HFFc6 (cell line): Measurements from ENCODE around the gene SLX4. TPM values are rescaled to one million over a fixed set of nuclear protein-coding genes. Genes with fewer than 3 reads are reported as not detected.

Experiments
- DNase-seq: peaks from one replicate; pipeline ENCODE4 v3.0.0-alpha.2; 2018
- H3K27ac Mint-ChIP-seq: 2 replicates; pipeline ENCODE4 v1.8.0; 2020; ENCODE audit warnings: mild to moderate bottlenecking, mixed read lengths
- H3K27me3 Mint-ChIP-seq: 2 replicates; pipeline ENCODE4 v1.8.0; 2021; ENCODE audit warnings: mild to moderate bottlenecking, moderate library complexity, mixed read lengths; ENCODE audit not compliant: insufficient read depth
- H3K36me3 Mint-ChIP-seq: 2 replicates; pipeline ENCODE4 v1.8.0; 2021; ENCODE audit warnings: low read depth, mixed read lengths
- H3K4me1 Mint-ChIP-seq: 2 replicates; pipeline ENCODE4 v1.8.0; 2020; ENCODE audit warnings: low read depth, mixed read lengths
- H3K4me3 Mint-ChIP-seq: 2 replicates; pipeline ENCODE4 v1.8.0; 2020; ENCODE audit warnings: mild to moderate bottlenecking, moderate library complexity, mixed read lengths
- H3K9me3 Mint-ChIP-seq: 2 replicates; pipeline ENCODE4 v1.8.0; 2020; ENCODE audit warnings: mild to moderate bottlenecking, mixed read lengths
- total RNA-seq, 6 experiments: library from RNA; stranded (reverse); fragmentation: NEBNext Ultra II Directional; extraction: Animal tissue kit (Norgen Biotek cat#: 25700); gene quantifications; 2 replicates in 1 of 6; 3 replicates in 5 of 6; pipeline ENCODE4 v1.2.3, GENCODE V29; 2021
- TF ChIP-seq, protein P1 (sequence below): fragments of 200-600 bp; sonication (generic); IDR thresholded peaks from 2 replicates; pipeline ENCODE4 v1.5.0; 2021; ENCODE audit warnings: antibody characterized with exemption, mild to moderate bottlenecking

Gene SLX4
- total RNA-seq, 6 experiments from 2014 or later: 6.8 to 8.2 (median 7.2) TPM

DNA sequence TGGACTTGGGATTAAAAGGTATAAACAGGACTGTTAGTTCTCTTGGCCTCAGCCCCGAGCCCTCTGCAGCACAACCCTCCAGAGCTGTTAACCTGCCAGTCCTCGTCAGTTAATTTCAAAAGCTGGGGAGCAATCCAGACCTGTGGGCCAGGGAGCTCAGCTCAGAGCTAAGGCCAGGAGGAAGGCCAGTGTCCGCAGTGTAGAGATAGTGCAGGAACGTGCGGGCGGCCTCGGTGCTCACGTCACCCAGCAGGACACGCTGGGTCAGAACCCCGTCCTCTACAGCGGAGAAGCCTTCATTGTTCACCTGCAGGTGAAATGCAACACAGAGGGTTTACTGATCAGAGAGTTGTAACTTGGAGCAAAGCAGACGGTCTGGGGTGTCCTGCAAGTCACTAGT lies 18.8 kb downstream of the SLX4 start:
- TF ChIP-seq, protein P1, sequence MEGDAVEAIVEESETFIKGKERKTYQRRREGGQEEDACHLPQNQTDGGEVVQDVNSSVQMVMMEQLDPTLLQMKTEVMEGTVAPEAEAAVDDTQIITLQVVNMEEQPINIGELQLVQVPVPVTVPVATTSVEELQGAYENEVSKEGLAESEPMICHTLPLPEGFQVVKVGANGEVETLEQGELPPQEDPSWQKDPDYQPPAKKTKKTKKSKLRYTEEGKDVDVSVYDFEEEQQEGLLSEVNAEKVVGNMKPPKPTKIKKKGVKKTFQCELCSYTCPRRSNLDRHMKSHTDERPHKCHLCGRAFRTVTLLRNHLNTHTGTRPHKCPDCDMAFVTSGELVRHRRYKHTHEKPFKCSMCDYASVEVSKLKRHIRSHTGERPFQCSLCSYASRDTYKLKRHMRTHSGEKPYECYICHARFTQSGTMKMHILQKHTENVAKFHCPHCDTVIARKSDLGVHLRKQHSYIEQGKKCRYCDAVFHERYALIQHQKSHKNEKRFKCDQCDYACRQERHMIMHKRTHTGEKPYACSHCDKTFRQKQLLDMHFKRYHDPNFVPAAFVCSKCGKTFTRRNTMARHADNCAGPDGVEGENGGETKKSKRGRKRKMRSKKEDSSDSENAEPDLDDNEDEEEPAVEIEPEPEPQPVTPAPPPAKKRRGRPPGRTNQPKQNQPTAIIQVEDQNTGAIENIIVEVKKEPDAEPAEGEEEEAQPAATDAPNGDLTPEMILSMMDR: no peak
- DNase-seq: no peak
- Mint-ChIP-seq H3K27ac (no peak overlapping the region), H3K4me1 (no peaks in the 10 kb centered on the region), H3K9me3 (no peaks in the 10 kb centered on the region), H3K27me3 (no peaks in the 10 kb centered on the region), H3K36me3 (peaks cover 27% of the 10 kb centered on the region), H3K4me3 (no peak overlapping the region)

DNA sequence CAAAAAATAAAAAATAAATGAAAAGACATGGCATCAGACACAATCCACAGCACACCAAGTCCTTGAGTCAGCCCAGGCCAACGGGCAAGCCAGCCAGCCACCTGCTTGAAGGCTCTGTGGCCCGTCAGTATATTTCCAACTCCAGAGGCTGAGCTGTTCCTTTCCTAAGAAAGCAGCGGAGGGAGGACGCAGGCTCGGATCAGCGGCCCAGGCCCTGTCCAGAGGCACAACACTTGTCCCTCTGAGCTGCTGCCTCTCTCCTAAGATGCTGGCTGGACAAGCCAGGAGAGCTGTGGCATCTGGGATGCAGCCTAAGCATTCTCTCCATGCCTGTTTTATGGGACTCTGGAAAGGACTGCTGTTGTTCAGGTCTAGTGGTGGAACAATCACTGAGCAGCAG lies 19.4 kb downstream of the SLX4 start:
- no peak for DNase-seq
- no peaks in the 10 kb centered on the region for H3K4me1 Mint-ChIP-seq

DNA sequence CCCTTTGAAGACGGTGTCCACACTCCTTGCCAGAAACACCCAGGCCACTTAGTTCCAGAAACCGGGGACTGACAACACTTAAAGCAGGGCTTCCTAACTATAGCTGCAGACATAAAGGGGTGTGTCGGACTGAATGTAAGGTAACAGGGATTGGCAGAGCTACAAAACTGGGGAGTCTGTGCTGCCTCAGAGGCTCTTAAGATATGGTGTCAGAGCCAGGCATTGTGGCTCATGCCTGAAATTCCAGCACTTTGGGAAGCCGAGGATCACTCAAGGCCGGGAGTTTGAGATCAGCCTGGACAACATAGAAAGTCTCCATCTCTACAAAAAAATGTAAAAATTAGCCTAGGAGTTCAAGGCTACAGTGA lies 20.0 kb downstream of the SLX4 start:
- DNase-seq: no peak
- H3K27me3 Mint-ChIP-seq: no peaks in the 10 kb centered on the region
- no peaks in the 10 kb centered on the region for H3K9me3 Mint-ChIP-seq
- no peak overlapping the region for H3K4me3 Mint-ChIP-seq
- H3K27ac Mint-ChIP-seq: no peak overlapping the region
- H3K36me3 Mint-ChIP-seq: peaks cover 27% of the 10 kb centered on the region
- H3K4me1 Mint-ChIP-seq: no peaks in the 10 kb centered on the region
- TF ChIP-seq, protein P1: no peak

More for the DNA sequence above, 19.4 kb downstream of the SLX4 start:
- Mint-ChIP-seq H3K4me3 (no peak overlapping the region), H3K27ac (no peak overlapping the region), H3K9me3 (no peaks in the 10 kb centered on the region), H3K36me3 (peaks cover 27% of the 10 kb centered on the region), H3K27me3 (no peaks in the 10 kb centered on the region)
- TF ChIP-seq, protein P1: no peak

DNA sequence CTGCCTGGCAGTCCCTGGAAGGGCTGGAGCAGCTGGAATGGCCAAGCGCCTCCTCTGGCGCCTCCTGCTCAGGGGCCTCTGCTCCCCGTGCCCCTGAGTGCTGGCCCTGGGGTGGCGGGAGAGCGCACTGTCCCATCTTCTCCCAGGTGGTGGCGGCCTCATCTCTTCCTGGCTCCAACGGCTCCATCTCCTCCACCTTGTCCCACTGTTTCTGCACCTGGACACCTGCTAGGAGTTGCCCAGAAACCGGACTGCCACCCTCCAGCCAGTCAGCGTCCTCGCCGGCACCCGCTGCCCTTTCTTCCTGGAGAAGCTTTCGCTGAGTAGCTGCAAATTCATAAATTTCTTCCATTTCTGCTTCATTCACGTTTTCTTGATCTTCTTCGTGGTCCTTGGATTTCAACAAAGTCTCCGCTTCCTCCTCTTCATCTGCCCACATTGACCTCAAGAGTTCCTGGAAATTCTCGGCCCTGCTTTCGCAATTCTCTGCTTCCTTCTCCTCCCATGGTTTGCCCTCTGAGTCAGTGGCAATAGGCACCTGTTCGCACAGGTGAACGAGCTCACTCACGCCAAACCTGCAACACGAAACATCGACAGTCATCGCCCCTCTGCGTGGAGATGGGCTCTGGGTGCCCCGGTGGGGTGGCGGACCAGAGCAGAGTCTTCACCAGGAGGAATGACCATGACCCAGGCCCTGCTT lies 20.5 kb downstream of the SLX4 start:
- no peak overlapping the region for H3K4me3 Mint-ChIP-seq
- TF ChIP-seq, protein P1: no peak
- no peaks in the 10 kb centered on the region for H3K27me3 Mint-ChIP-seq
- no peak overlapping the region for H3K27ac Mint-ChIP-seq
- no peaks in the 10 kb centered on the region for H3K4me1 Mint-ChIP-seq
- no peak for DNase-seq
- H3K9me3 Mint-ChIP-seq: no peaks in the 10 kb centered on the region
- peaks cover 27% of the 10 kb centered on the region for H3K36me3 Mint-ChIP-seq

DNA sequence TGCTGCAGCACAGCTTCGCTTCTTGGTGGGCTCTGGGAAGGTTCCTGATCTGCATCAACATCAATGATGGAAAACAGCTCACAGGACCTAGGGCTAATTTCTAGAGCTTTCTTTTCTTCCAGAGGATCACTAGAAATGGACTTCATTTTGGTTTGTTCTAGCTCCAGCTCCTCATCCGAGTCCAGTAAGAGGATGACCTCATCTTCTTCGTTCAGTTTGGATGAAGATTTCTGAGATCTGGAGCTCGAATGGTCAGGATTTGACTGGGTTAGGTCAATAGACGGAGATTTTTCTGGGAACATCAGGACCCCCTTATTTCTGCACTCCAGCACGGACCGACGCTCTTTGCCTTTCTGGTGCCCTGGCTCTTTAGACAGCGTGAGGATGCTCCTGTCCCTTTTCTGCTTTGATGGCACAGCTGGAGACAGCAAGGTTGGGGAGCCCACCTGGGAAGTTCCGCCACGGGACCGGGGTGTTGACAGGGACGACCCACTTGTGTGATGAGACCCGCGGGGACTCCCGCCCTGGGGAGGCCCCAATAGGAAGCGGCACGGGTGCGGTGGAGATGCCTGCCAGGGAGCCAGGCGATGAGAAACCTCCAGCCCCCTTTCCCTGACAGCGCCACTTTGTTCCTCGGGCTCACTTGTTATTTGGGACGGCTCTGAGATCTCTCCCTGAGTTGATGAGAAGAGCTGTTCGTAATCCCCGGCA lies 21.3 kb downstream of the SLX4 start:
- TF ChIP-seq, protein P1: no peak
- H3K4me3 Mint-ChIP-seq: no peak overlapping the region
- no peaks in the 10 kb centered on the region for H3K4me1 Mint-ChIP-seq
- H3K27ac Mint-ChIP-seq: no peak overlapping the region
- DNase-seq: no peak
- no peaks in the 10 kb centered on the region for H3K27me3 Mint-ChIP-seq
- no peaks in the 10 kb centered on the region for H3K9me3 Mint-ChIP-seq
- H3K36me3 Mint-ChIP-seq: peaks cover 27% of the 10 kb centered on the region
